Endothelial cell of umbilical vein (primary cell): ENCODE measurements around the gene PRG2. TPM values are rescaled to one million over a fixed set of nuclear protein-coding genes. Genes with fewer than 3 reads are reported as not detected.
"Not testable (repeated sequence)": the region's sequence is repeated elsewhere in the genome, so short reads cannot be mapped to it uniquely, and the experiment has no call there.

Experiments
- BruUV-seq: library from RNA; stranded (reverse); fragments of 400-500 nt; replicated peaks from 2 replicates; lab custom pipeline; 2021; lab: Mats Ljungman, UMichigan
- CTCF ChIA-PET: fragments of 300-600, 350-600 bp; sonication (Branson Sonifier 250); formaldehyde crosslinking; loops from one replicate; lab custom pipeline; 2021; ENCODE audit warnings: antibody characterized with exemption, inconsistent platforms; lab: Charles Lee
- POLR2A ChIA-PET: fragments of 300-600, 350-600 bp; sonication (Branson Sonifier 250); formaldehyde crosslinking; loops from one replicate; lab custom pipeline; 2021; ENCODE audit warnings: antibody characterized with exemption, inconsistent platforms; lab: Charles Lee
- DNase-seq: peaks from one replicate; pipeline ENCODE4 v3.0.0-alpha.2; 2011; ENCODE audit warnings: low read depth, low spot score
- FAIRE-seq: peaks from 2 replicates; lab custom pipeline; 2011; peaks lifted over from hg19 to GRCh38; lab: Jason Lieb, UNC
- H2AFZ ChIP-seq: 2 replicates; pipeline ENCODE4 v1.6.0; 2012; ENCODE audit warnings: low read depth, low read length, control low read depth, inconsistent platforms
- H3K27ac ChIP-seq: 2 replicates; pipeline ENCODE4 v1.5.1; 2011; ENCODE audit warnings: low read depth, mild to moderate bottlenecking, control low read depth, low read length, moderate library complexity; ENCODE audit not compliant: insufficient read depth
- H3K27me3 ChIP-seq, 2 experiments: 2 replicates each; pipeline versions ENCODE4 v1.6.0 to v1.6.1; 2011; ENCODE audit warnings: low read length in 2 of 2, mixed read lengths in 1 of 2; ENCODE audit not compliant: control insufficient read depth in 2 of 2, insufficient read depth in 2 of 2
- H3K36me3 ChIP-seq, 2 experiments: 2 replicates in 1 of 2; 3 replicates in 1 of 2; pipeline ENCODE4 v1.5.1; 2011; ENCODE audit warnings: low read length in 2 of 2, mild to moderate bottlenecking in 1 of 2, moderate library complexity in 1 of 2; ENCODE audit not compliant: control insufficient read depth in 2 of 2, insufficient read depth in 2 of 2; ENCODE audit errors: extremely low read depth in 1 of 2
- H3K4me1 ChIP-seq: 3 replicates; pipeline ENCODE4 v1.5.1; 2011; ENCODE audit warnings: mild to moderate bottlenecking, low read length; ENCODE audit not compliant: control insufficient read depth, insufficient read depth; ENCODE audit errors: extremely low read depth
- H3K4me2 ChIP-seq: 2 replicates; pipeline ENCODE4 v1.6.1; 2011; ENCODE audit warnings: low read length, control low read depth, mixed read lengths; ENCODE audit not compliant: insufficient read depth
- H3K4me3 ChIP-seq, 3 experiments: fragments of 200-600 bp in 1 of 3; sonication (generic), shearing (Covaris generic) in 1 of 3; replicated peaks in 1 of 3; 2 replicates each; pipeline ENCODE4 v1.5.1; 2011 to 2016; ENCODE audit warnings: control low read depth in 3 of 3, low read length in 3 of 3, mild to moderate bottlenecking in 2 of 3, inconsistent platforms in 1 of 3, low read depth in 1 of 3, moderate library complexity in 1 of 3; ENCODE audit not compliant: insufficient read depth in 1 of 3
- H3K79me2 ChIP-seq: 2 replicates; pipeline ENCODE4 v1.6.0; 2012; ENCODE audit warnings: low read length, inconsistent platforms; ENCODE audit not compliant: control insufficient read depth, insufficient read depth
- H3K9ac ChIP-seq: replicated peaks from 2 replicates; pipeline ENCODE3; 2011; ENCODE audit warnings: low read length, control low read depth; ENCODE audit not compliant: insufficient read depth; ENCODE audit errors: extremely low read depth
- H3K9me1 ChIP-seq: replicated peaks from 3 replicates; pipeline ENCODE4 v1.6.0; 2011; ENCODE audit warnings: mild to moderate bottlenecking, low read length; ENCODE audit not compliant: control insufficient read depth, insufficient read depth; ENCODE audit errors: extremely low read depth
- H3K9me3 ChIP-seq: replicated peaks from 2 replicates; pipeline ENCODE4 v1.5.1; 2012; ENCODE audit warnings: low read length, inconsistent platforms; ENCODE audit not compliant: control insufficient read depth, insufficient read depth
- H4K20me1 ChIP-seq: replicated peaks from 2 replicates; pipeline ENCODE3; 2011; ENCODE audit warnings: mild to moderate bottlenecking, low read length; ENCODE audit not compliant: control insufficient read depth, insufficient read depth; ENCODE audit errors: extremely low read depth
- JUN ChIP-seq: IDR thresholded peaks from 2 replicates; pipeline ENCODE4 v1.6.1; 2011; ENCODE audit warnings: borderline replicate concordance, low read depth; ENCODE audit not compliant: insufficient read length, insufficient read depth
- MYC ChIP-seq: IDR thresholded peaks from one replicate; pipeline ENCODE4 v1.6.1; 2011; ENCODE audit warnings: mild to moderate bottlenecking, low read depth, low read length
- POLR2A ChIP-seq: IDR thresholded peaks from 2 replicates; pipeline ENCODE4 v1.6.1; 2012; ENCODE audit warnings: low read depth, mild to moderate bottlenecking, control low read depth, low read length
- POLR2AphosphoS5 ChIP-seq: IDR thresholded peaks from 2 replicates; pipeline ENCODE4 v1.6.1; 2012; ENCODE audit warnings: low read depth, mild to moderate bottlenecking, control low read depth, low read length, moderate library complexity; ENCODE audit not compliant: insufficient read depth
- dilution Hi-C: fragments of 300-500 bp; cut with MboI; formaldehyde crosslinking; loops from one replicate; pipeline ENCODE4 v1.15.0; 2019; ENCODE audit warnings: low sequenced_read_pairs; ENCODE audit not compliant: extremely low pct_ligation_motif_present
- intact Hi-C: fragments of 100-400 bp; cut with micrococcal nuclease; formaldehyde crosslinking; loops from one replicate; pipeline ENCODE4 v1.10.0; 2022
- polyA plus RNA-seq, 4 experiments: library from polyadenylated mRNA; depleted of rRNA in 3 of 4; stranded (reverse) in 3 of 4; unstranded in 1 of 4; fragments of >200 nt; gene quantifications; 2 replicates each; pipeline versions ENCODE4 v1.2.1 to v1.2.3, GENCODE V29; 2011 to 2012; ENCODE audit warnings: missing spikeins in 1 of 4
- total RNA-seq: library from RNA; stranded (reverse); gene quantifications from 2 replicates; pipeline ENCODE4 v1.2.3, GENCODE V29; 2021
- TF ChIP-seq, protein P1 (sequence below): IDR thresholded peaks from 2 replicates; pipeline ENCODE4 v1.6.1; 2011; ENCODE audit not compliant: insufficient read depth, insufficient read length

Gene PRG2
- total and polyA plus RNA-seq, 2 donors (not counting 3 experiments of a cell fraction or from before 2014, with no cell fraction given): 0.08 to 0.55 TPM

DNA sequence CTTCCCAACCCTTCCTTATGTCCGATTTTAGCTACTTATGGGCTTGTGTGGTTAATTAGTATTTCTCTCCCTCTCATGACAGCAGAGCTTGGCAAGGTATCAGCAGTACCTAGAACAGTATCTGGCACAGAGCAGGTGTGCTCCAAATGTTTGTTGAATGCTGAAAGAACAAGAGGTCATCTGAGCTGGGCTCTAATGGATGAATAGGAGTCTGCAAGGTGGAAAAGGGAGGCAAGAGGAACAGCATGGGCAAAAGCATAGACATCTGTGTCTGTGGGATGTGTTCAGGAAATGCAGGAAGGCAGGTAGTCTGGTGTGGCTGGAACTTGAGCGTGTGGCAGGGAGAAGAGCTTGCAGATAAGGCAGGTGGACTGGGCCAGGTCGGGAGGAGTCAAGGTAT is 28.5 kb downstream of the PRG2 start:
- BruUV-seq: no TSS peak
- intact Hi-C loops: no loop called here
- dilution Hi-C loops: no loop called here

GRCh38 chr11:57361420-57361819 is 29.0 kb downstream of the PRG2 start:
- H3K4me1 ChIP-seq, H3K4me2 ChIP-seq, H3K4me3 ChIP-seq, H3K27ac ChIP-seq, H3K9me1 ChIP-seq, H4K20me1 ChIP-seq, H3K9me3 ChIP-seq, DNase-seq, FAIRE-seq, H3K27me3 ChIP-seq, H2AFZ ChIP-seq, dilution Hi-C loops, intact Hi-C loops, H3K9ac ChIP-seq, H3K36me3 ChIP-seq, H3K79me2 ChIP-seq, POLR2A ChIA-PET, BruUV-seq: not testable (repeated sequence)
- CTCF ChIA-PET: interaction anchor here (1.1 to 1.4 kb wide), 2 partner anchors 18 to 96 kb away, joined by 3 to 5 read pairs; no protein-coding TSS in a partner anchor

More for the DNA sequence above, 28.5 kb downstream of the PRG2 start:
- no peak overlapping the region for H3K27ac ChIP-seq
- no peak overlapping the region for H3K4me3 ChIP-seq
- H3K36me3 ChIP-seq: no peaks in the 10 kb centered on the region
- CTCF ChIA-PET: interaction anchor here (2.5 kb wide), 1 partner anchor 12 kb away, joined by 9 read pairs; no protein-coding TSS in a partner anchor
- no peaks in the 10 kb centered on the region for H3K4me1 ChIP-seq
- POLR2A ChIA-PET: no interaction called here
- H3K4me2 ChIP-seq: no peak overlapping the region
- DNase-seq (no peak), FAIRE-seq (no peak)
- no peaks in the 10 kb centered on the region for H3K9me3 ChIP-seq
- TF ChIP-seq MYC (no peak), JUN (no peak), POLR2A (no peak), POLR2AphosphoS5 (no peak)
- TF ChIP-seq, protein P1, sequence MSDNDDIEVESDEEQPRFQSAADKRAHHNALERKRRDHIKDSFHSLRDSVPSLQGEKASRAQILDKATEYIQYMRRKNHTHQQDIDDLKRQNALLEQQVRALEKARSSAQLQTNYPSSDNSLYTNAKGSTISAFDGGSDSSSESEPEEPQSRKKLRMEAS: no peak
- H2AFZ ChIP-seq: no peak overlapping the region
- H4K20me1 ChIP-seq: no peaks in the 10 kb centered on the region
- peaks cover 0 to 3% of the 10 kb centered on the region in 2 experiments for H3K27me3 ChIP-seq
- H3K9me1 ChIP-seq: no peaks in the 10 kb centered on the region
- no peak overlapping the region for H3K9ac ChIP-seq
- no peaks in the 10 kb centered on the region for H3K79me2 ChIP-seq
